ENCODE data around the gene XRN1. TPM values are rescaled to one million over a fixed set of nuclear protein-coding genes. Genes with fewer than 3 reads are reported as not detected.
"Not testable (repeated sequence)": the region's sequence is repeated elsewhere in the genome, so short reads cannot be mapped to it uniquely, and the experiment has no call there.

Gene XRN1
- total and polyA plus RNA-seq, 4 experiments from 2014 or later: 44.5 to 104 (median 82.4) TPM

DNA sequence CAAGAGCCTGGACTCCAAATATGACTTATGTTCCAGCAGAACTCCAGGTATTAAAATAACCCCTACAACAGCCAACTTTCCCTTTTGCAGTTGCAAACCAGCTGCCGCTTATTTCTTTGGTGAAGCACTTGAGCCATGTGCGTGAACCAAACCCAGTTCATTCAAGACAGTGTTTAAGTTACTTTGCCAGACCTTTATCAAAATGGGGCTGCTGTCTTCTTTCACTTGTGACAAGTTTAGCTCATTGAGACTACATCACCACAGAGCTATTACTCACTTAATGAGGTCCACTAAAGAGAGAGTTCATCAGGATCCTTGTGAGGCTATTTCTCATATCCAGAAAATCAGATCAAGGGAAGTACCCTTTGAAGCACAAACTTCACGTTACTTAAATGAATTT, 2.4 kb upstream of the XRN1 start:
- Histone ChIP-seq H3K27ac (ENCODE audit: low read depth, low read length) (no peak overlapping the region), H3K4me1 (ENCODE audit: insufficient read depth, low read length) (peaks cover 24% of the 10 kb centered on the region), H3K9me3 (ENCODE audit: control insufficient read depth in 1 of 2, low read length in 2 of 2) (no peaks in the 10 kb centered on the region), H3K27me3 (ENCODE audit: insufficient read depth, low read length) (no peaks in the 10 kb centered on the region), H3K4me3 (ENCODE audit: low read length in 2 of 2) (no peak overlapping the region), H3K36me3 (ENCODE audit: insufficient read depth, low read length) (peaks cover 10% of the 10 kb centered on the region)
- Mint-ChIP-seq H3K4me1 (peaks cover 16 to 39% (median 27%) of the 10 kb centered on the region in 4 donors), H3K4me3 (no peak overlapping the region), H3K27ac (peak overlapping the region in 1 of 7 donors; percentile 19), H3K9me3 (no peaks in the 10 kb centered on the region), H3K27me3 (no peaks in the 10 kb centered on the region), H3K36me3 (peaks cover 0 to 56% of the 10 kb centered on the region in 2 donors)
- intact Hi-C loops (cut with micrococcal nuclease): no loop called here
- CTCF ChIA-PET (ENCODE audit: partially characterized antibody): no interaction called here
- POLR2A ChIA-PET (ENCODE audit: partially characterized antibody): interaction anchor here (1.2 kb wide), 1 partner anchor 14 kb away, joined by 3 read pairs; no protein-coding TSS in a partner anchor
- DNase-seq: no peak

DNA sequence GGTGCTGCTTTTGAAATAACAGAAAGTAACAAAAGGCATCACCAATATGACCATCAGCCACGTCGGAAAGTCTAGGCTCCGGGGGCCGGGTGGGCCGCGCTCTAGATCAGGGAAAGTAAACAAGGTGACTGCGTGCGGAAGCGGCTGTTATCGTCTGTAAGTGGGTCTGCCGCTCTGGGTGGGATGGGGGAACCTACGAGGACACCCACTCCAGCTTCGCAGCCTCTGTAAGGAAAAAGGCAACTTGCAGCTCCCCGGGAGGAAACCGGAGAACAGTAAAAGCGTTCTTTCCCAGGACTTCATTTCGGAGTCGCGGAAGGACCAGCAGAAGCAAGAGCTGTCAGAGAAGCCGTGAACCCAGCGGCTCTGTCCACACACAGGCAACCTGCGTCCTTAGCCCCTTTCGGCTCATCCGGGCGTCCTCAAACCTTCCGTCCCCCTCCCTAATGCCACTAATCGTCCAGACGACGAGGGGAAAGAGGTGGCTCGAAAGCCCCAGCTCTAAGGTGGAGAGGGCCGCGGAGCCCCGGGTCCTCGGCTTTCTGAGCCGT, 461 bp downstream of the XRN1 start:
- no peaks in the 10 kb centered on the region for H3K27me3 Mint-ChIP-seq
- H3K4me3 Mint-ChIP-seq: peak overlapping the region; percentile 98 to 100 (median 99)
- H3K27ac Mint-ChIP-seq: peak overlapping the region; percentile 99 to 100 (median 100)
- Histone ChIP-seq H3K36me3 (ENCODE audit: insufficient read depth, low read length) (no peaks in the 10 kb centered on the region), H3K27ac (ENCODE audit: low read depth, low read length) (peak overlapping the region; percentile 100), H3K9me3 (ENCODE audit: control insufficient read depth in 1 of 2, low read length in 2 of 2) (no peaks in the 10 kb centered on the region), H3K4me3 (ENCODE audit: low read length in 2 of 2) (peak overlapping the region; percentile 96 to 99), H3K4me1 (ENCODE audit: insufficient read depth, low read length) (peaks cover 47% of the 10 kb centered on the region), H3K27me3 (ENCODE audit: insufficient read depth, low read length) (no peaks in the 10 kb centered on the region)
- intact Hi-C loops (cut with micrococcal nuclease): loop anchor here (1.0 to 10.0 kb wide), 10 partner anchors 61 to 1527 kb away; partner anchors contain the start of genes DIPK2A, GK5, PXYLP1 and RNF7
- peaks cover 6 to 39% of the 10 kb centered on the region in 2 donors for H3K36me3 Mint-ChIP-seq
- peak in 3 of 5 donors; percentile 44 to 54 (median 53) for DNase-seq
- H3K4me1 Mint-ChIP-seq: peaks cover 30 to 59% (median 45%) of the 10 kb centered on the region in 4 donors
- CTCF ChIA-PET (ENCODE audit: partially characterized antibody): interaction anchor here (0.6 to 1.0 kb wide), 2 partner anchors 77 to 557 kb away, joined by 3 read pairs; no protein-coding TSS in a partner anchor
- POLR2A ChIA-PET (ENCODE audit: partially characterized antibody): interaction anchor here (1.0 to 4.6 kb wide), 7 partner anchors 10 to 1524 kb away, joined by 3 to 28 read pairs (median 4); partner anchors contain the start of genes ATR, DIPK2A and U2SURP
- no peaks in the 10 kb centered on the region for H3K9me3 Mint-ChIP-seq

DNA sequence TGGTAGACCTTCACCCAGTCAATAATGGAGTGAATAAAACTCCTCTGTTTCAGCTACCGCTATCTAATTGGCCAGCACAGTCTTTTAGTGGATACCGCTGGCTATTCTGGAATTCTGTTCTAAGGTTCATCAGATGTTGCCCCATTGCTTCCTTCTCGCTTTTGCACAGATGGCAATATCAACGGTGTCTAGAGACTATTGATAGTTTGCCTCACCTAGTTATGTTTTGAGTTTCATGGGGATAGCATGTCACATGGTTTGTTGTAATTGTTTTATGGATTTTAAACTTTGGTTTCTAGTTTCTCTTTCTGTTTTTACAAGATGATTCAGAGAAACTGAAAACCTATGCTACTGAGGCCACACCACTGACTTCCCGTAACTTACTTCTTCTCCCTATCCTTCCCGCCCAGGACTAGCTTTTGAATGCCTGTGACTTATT, 2.0 kb downstream of the XRN1 start:
- Histone ChIP-seq H3K36me3 (ENCODE audit: insufficient read depth, low read length) (no peaks in the 10 kb centered on the region), H3K27ac (ENCODE audit: low read depth, low read length) (peak overlapping the region; percentile 100), H3K4me1 (ENCODE audit: insufficient read depth, low read length) (peaks cover 52% of the 10 kb centered on the region), H3K9me3 (ENCODE audit: control insufficient read depth in 1 of 2, low read length in 2 of 2) (no peaks in the 10 kb centered on the region), H3K27me3 (ENCODE audit: insufficient read depth, low read length) (no peaks in the 10 kb centered on the region), H3K4me3 (ENCODE audit: low read length in 2 of 2) (peak overlapping the region; percentile 96 to 99)
- Mint-ChIP-seq H3K36me3 (peaks cover 10 to 32% of the 10 kb centered on the region in 2 donors), H3K9me3 (no peaks in the 10 kb centered on the region), H3K4me1 (peaks cover 38 to 75% (median 56%) of the 10 kb centered on the region in 4 donors), H3K27me3 (no peaks in the 10 kb centered on the region), H3K4me3 (peak overlapping the region; percentile 80 to 100 (median 99)), H3K27ac (peak overlapping the region; percentile 91 to 100 (median 100))
- CTCF ChIA-PET (ENCODE audit: partially characterized antibody): no interaction called here
- POLR2A ChIA-PET (ENCODE audit: partially characterized antibody): interaction anchor here (1.0 to 4.6 kb wide), 2 partner anchors 133 to 556 kb away, joined by 3 to 28 read pairs; partner anchors contain the start of genes ATR and U2SURP
- intact Hi-C loops (cut with micrococcal nuclease): loop anchor here (2.0 to 10.0 kb wide), 9 partner anchors 63 to 1529 kb away; partner anchors contain the start of genes DIPK2A, GK5, PXYLP1 and SLC25A36
- DNase-seq: peak in 2 of 5 donors; percentile 7 to 16

DNA sequence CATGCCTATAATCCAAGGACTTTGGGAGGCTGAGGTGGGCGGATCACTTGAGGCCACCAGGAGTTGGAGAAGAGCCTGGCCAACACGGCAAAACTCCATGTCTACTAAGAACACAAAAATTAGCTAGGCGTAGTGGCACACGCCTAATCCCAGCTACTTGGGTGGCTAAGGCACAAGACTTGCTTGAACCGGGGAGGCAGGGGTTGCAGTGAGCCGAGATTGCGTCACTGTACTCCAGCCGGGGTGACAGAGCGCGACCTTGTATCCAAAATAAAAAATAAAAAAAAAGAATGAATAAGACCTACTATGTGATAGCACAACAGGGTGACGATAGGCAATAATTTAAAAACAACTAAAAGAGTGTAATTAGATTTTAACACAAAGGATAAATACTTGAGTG, 3.5 kb downstream of the XRN1 start:
- Histone ChIP-seq H3K36me3 (ENCODE audit: insufficient read depth, low read length) (no peaks in the 10 kb centered on the region), H3K27ac (ENCODE audit: low read depth, low read length) (no peak overlapping the region), H3K27me3 (ENCODE audit: insufficient read depth, low read length) (no peaks in the 10 kb centered on the region), H3K4me3 (ENCODE audit: low read length in 2 of 2) (no peak overlapping the region), H3K4me1 (ENCODE audit: insufficient read depth, low read length) (peaks cover 52% of the 10 kb centered on the region), H3K9me3 (ENCODE audit: control insufficient read depth in 1 of 2, low read length in 2 of 2) (no peaks in the 10 kb centered on the region)
- intact Hi-C loops (cut with micrococcal nuclease): loop anchor here (10.0 kb wide), 2 partner anchors 1500 to 1530 kb away; partner anchors contain the start of genes DIPK2A and SLC25A36
- no peak for DNase-seq
- Mint-ChIP-seq H3K9me3 (no peaks in the 10 kb centered on the region), H3K4me3 (peak overlapping the region in 2 of 8 donors; percentile 23 to 31), H3K27me3 (no peaks in the 10 kb centered on the region), H3K36me3 (peaks cover 10 to 24% of the 10 kb centered on the region in 2 donors), H3K27ac (peak overlapping the region in 1 of 7 donors; percentile 69), H3K4me1 (peaks cover 40 to 88% (median 63%) of the 10 kb centered on the region in 4 donors)
- ChIA-PET POLR2A (ENCODE audit: partially characterized antibody) (interaction anchor here (1.2 kb wide), 1 partner anchor 134 kb away, joined by 3 read pairs; the partner anchor contains the start of gene ATR), CTCF (ENCODE audit: partially characterized antibody) (interaction anchor here (0.5 kb wide), 1 partner anchor 10 kb away, joined by 3 read pairs; no protein-coding TSS in a partner anchor)

DNA sequence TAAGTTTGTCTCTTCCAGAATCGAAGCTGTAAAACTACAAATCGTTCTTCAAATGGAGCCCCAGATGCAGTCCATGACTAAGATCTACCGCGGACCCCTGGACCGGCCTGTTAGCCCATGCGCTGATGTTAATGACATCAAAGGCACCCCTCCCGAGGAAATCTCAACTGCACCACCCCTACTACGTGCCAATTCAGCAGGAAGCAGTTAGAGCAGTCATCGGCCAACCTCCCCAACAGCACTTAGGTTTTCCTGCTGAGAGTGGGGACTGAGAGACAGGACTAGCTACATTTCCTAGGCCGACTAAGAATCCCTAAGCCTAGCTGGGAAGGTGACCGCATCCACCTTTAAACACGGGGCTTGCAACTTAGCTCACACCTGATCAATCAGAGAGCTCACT, 4.8 kb downstream of the XRN1 start:
- H3K9me3 ChIP-seq (ENCODE audit: control insufficient read depth in 1 of 2, low read length in 2 of 2); POLR2A ChIA-PET (ENCODE audit: partially characterized antibody); H3K36me3 ChIP-seq (ENCODE audit: insufficient read depth, low read length); H3K27me3 Mint-ChIP-seq; H3K9me3 Mint-ChIP-seq; H3K27me3 ChIP-seq (ENCODE audit: insufficient read depth, low read length); H3K4me3 ChIP-seq (ENCODE audit: low read length in 2 of 2); DNase-seq; H3K27ac ChIP-seq (ENCODE audit: low read depth, low read length): not testable (repeated sequence)
- Mint-ChIP-seq H3K4me1 (peaks cover 47 to 90% (median 68%) of the 10 kb centered on the region in 4 donors), H3K4me3 (peak overlapping the region in 3 of 8 donors; percentile 39 to 51 (median 46)), H3K36me3 (peaks cover 10 to 24% of the 10 kb centered on the region in 2 donors), H3K27ac (peak overlapping the region in 3 of 7 donors; percentile 53 to 80 (median 69))
- peaks cover 49% of the 10 kb centered on the region for H3K4me1 ChIP-seq (ENCODE audit: insufficient read depth, low read length)
- intact Hi-C loops (cut with micrococcal nuclease): loop anchor here (10.0 kb wide), 2 partner anchors 1498 to 1532 kb away; partner anchors contain the start of genes DIPK2A and SLC25A36
- CTCF ChIA-PET (ENCODE audit: partially characterized antibody): interaction anchor here (1.4 kb wide), 1 partner anchor 10 kb away, joined by 3 read pairs; no protein-coding TSS in a partner anchor

DNA sequence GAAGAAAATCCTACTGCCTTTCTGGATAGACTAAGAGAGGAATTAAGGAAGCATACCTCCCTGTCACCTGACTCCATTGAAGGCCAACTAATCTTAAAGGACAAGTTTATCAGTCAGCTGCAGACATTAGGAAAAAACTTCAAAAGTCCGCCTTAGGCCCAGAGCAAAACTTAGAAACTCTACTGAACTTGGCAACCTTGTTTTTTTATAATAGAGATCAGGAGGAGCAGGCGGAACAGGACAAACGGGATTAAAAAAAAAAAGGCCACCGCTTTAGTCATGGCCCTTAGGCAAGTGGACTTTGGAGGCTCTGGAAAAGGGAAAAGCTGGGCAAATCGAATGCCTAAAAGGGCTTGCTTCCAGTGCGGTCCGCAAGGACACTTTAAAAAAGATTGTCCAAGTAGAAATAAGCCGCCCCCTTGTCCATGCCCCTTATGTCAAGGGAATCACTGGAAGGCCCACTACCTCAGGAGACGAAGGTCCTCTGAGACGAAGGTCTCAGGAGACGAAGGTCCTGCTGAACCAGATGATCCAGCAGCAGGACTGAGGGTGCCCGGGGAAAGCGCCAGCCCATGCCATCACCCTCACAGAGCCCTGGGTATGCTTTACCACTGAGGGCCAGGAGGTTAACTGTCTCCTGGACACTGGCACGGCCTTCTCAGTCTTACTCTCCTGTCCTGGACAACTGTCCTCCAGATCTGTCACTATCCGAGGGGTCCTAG, 8.2 kb downstream of the XRN1 start:
- POLR2A ChIA-PET (ENCODE audit: partially characterized antibody); H3K4me3 Mint-ChIP-seq; H3K9me3 Mint-ChIP-seq; H3K36me3 ChIP-seq (ENCODE audit: insufficient read depth, low read length); H3K9me3 ChIP-seq (ENCODE audit: control insufficient read depth in 1 of 2, low read length in 2 of 2); H3K27me3 ChIP-seq (ENCODE audit: insufficient read depth, low read length); DNase-seq; H3K27me3 Mint-ChIP-seq; H3K27ac ChIP-seq (ENCODE audit: low read depth, low read length); H3K4me3 ChIP-seq (ENCODE audit: low read length in 2 of 2); CTCF ChIA-PET (ENCODE audit: partially characterized antibody): not testable (repeated sequence)
- peak overlapping the region in 2 of 7 donors; percentile 19 to 50 for H3K27ac Mint-ChIP-seq
- intact Hi-C loops (cut with micrococcal nuclease): loop anchor here (10.0 kb wide), 2 partner anchors 1495 to 1535 kb away; partner anchors contain the start of genes DIPK2A and SLC25A36
- peaks cover 9 to 17% of the 10 kb centered on the region in 2 donors for H3K36me3 Mint-ChIP-seq
- H3K4me1 ChIP-seq (ENCODE audit: insufficient read depth, low read length): peaks cover 38% of the 10 kb centered on the region
- H3K4me1 Mint-ChIP-seq: peaks cover 38 to 72% (median 55%) of the 10 kb centered on the region in 4 donors
